ENCODE data around the gene SMARCA4.
A peak's percentile ranks its signal among the peaks of the same experiment; 100 is the strongest.

SMARCA4 gene

DNA sequence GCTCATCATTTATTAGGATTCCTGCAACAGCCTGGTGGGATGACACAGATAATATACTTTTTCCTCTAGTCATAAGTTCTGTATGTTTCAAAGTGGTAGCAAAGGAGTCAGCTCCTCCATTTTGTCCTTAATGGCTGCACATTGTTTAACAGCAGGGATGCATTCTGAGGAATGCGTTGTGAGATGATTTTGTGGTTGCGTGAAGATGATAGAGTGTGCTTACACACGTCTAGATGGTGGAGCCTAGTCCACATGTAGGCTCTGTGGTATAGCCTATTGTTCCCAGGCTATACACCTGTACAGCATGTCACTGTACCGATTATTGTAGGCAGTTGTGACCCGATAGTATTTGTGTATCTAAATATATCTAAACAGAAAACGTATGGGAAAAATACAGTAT is 4.6 kb downstream of the SMARCA4 start:
- Histone ChIP-seq H2BK5ac (ENCODE audit: low read length) (no peak overlapping the region), H3K23ac (ENCODE audit: low read length) (no peak overlapping the region), H3K4ac (ENCODE audit: low read depth, low read length) (no peak overlapping the region), H3K36me3 (ENCODE audit: control insufficient read depth, insufficient read depth, low read length) (no peaks in the 10 kb centered on the region), H3K79me1 (ENCODE audit: low read length) (peaks cover 11% of the 10 kb centered on the region), H2AK5ac (ENCODE audit: low read length) (no peak overlapping the region), H3K56ac (ENCODE audit: low read length) (no peak overlapping the region), H3K9ac (ENCODE audit: low read length) (no peak overlapping the region), H3K4me3 (ENCODE audit: low read length) (no peak overlapping the region), H3K27me3 (ENCODE audit: insufficient read depth, low read length, poor library complexity) (no peaks in the 10 kb centered on the region), H3K4me2 (ENCODE audit: low read length) (no peak overlapping the region), H3K79me2 (ENCODE audit: control insufficient read depth, insufficient read depth, low read length) (peaks cover 79% of the 10 kb centered on the region), H4K5ac (ENCODE audit: low read length) (no peak overlapping the region), H2BK120ac (ENCODE audit: low read depth, low read length) (no peak overlapping the region), H4K8ac (ENCODE audit: low read depth, low read length) (no peak overlapping the region), H3K27ac (ENCODE audit: low read depth, low read length) (no peak overlapping the region), H2BK15ac (replicated peaks; ENCODE audit: low read depth) (no peak overlapping the region), H3K18ac (ENCODE audit: low read length) (no peak overlapping the region), H3K4me1 (ENCODE audit: control insufficient read depth, low read depth, low read length) (no peaks in the 10 kb centered on the region)
- DNase-seq, result no peak
- WGBS (ENCODE audit: extremely low coverage, insufficient coverage, low lambda C conversion rate), result no CpG with 5 or more reads among the region's 6 CpGs

DNA sequence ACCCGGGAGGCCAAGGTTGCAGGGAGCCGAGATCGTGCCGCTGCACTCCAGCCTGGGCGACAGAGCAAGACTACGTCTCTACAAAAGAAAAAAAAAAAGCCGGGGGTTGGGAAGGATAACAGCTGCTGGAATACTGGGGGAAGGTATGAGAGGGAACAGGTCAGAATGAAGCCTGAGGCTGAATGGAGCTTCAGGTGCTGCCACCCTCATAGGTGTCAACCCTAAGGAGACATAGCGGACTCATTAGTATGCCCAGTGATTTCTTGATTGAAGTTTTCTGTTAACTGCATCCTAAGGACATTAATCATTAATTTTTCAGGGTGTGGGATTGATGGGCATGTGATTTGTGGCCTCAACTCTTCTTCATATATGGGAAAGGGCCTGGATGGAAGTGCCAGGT is 6.0 kb downstream of the SMARCA4 start:
- Histone ChIP-seq H3K36me3 (ENCODE audit: control insufficient read depth, insufficient read depth, low read length) (no peaks in the 10 kb centered on the region), H3K18ac (ENCODE audit: low read length) (no peak overlapping the region), H2AK5ac (ENCODE audit: low read length) (no peak overlapping the region), H3K4me1 (ENCODE audit: control insufficient read depth, low read depth, low read length) (no peaks in the 10 kb centered on the region), H4K5ac (ENCODE audit: low read length) (no peak overlapping the region), H3K23ac (ENCODE audit: low read length) (no peak overlapping the region), H3K79me2 (ENCODE audit: control insufficient read depth, insufficient read depth, low read length) (peaks cover 87% of the 10 kb centered on the region), H3K56ac (ENCODE audit: low read length) (no peak overlapping the region), H2BK5ac (ENCODE audit: low read length) (no peak overlapping the region), H3K4me2 (ENCODE audit: low read length) (no peak overlapping the region), H3K4me3 (ENCODE audit: low read length) (no peak overlapping the region), H3K79me1 (ENCODE audit: low read length) (peaks cover 13% of the 10 kb centered on the region), H4K8ac (ENCODE audit: low read depth, low read length) (no peak overlapping the region), H2BK120ac (ENCODE audit: low read depth, low read length) (no peak overlapping the region), H3K4ac (ENCODE audit: low read depth, low read length) (no peak overlapping the region), H3K9ac (ENCODE audit: low read length) (no peak overlapping the region), H3K27ac (ENCODE audit: low read depth, low read length) (no peak overlapping the region), H3K27me3 (ENCODE audit: insufficient read depth, low read length, poor library complexity) (no peaks in the 10 kb centered on the region), H2BK15ac (replicated peaks; ENCODE audit: low read depth) (no peak overlapping the region)
- DNase-seq, result no peak
- no CpG with 5 or more reads among the region's 8 CpGs for WGBS (ENCODE audit: extremely low coverage, insufficient coverage, low lambda C conversion rate)

DNA sequence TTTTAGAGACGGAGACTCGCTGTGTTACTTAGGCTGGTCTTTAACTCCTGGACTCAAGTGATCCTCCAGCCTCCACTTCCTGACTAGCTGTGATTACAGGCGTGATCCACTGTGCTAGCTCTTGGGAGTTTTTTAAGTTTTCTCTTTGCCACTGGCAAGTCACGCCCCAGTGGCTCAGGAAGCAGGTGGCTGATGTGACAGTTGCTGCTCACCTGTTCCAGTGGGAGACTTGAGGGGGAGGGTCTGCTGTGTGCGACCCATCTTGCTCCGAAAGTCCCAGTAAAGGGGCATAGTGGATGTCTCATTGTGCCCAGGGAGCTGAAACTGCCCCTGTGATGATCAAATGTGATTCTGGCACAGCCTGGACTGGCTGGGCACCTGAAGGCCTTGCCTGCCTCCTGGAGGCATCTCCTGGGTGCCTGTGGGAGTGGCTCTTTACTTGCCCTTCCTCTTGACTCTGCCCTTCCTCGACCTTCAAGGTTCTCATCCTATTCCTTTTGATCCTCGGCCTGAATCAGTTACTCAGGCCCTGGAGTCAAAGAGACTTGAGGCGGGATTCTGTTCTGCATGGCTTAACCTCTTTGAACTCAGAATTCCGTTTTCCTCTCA is 7.8 kb downstream of the SMARCA4 start:
- Histone ChIP-seq H3K36me3 (ENCODE audit: control insufficient read depth, insufficient read depth, low read length) (no peaks in the 10 kb centered on the region), H2AK5ac (ENCODE audit: low read length) (no peak overlapping the region), H3K18ac (ENCODE audit: low read length) (no peak overlapping the region), H3K23ac (ENCODE audit: low read length) (peak overlapping the region; percentile 72), H3K4ac (ENCODE audit: low read depth, low read length) (no peak overlapping the region), H3K4me2 (ENCODE audit: low read length) (no peak overlapping the region), H4K8ac (ENCODE audit: low read depth, low read length) (no peak overlapping the region), H2BK120ac (ENCODE audit: low read depth, low read length) (no peak overlapping the region), H3K79me1 (ENCODE audit: low read length) (peaks cover 15% of the 10 kb centered on the region), H2BK5ac (ENCODE audit: low read length) (no peak overlapping the region), H3K4me1 (ENCODE audit: control insufficient read depth, low read depth, low read length) (no peaks in the 10 kb centered on the region), H2BK15ac (replicated peaks; ENCODE audit: low read depth) (no peak overlapping the region), H3K79me2 (ENCODE audit: control insufficient read depth, insufficient read depth, low read length) (peaks cover 83% of the 10 kb centered on the region), H3K56ac (ENCODE audit: low read length) (no peak overlapping the region), H4K5ac (ENCODE audit: low read length) (no peak overlapping the region), H3K27me3 (ENCODE audit: insufficient read depth, low read length, poor library complexity) (no peaks in the 10 kb centered on the region), H3K9ac (ENCODE audit: low read length) (no peak overlapping the region), H3K4me3 (ENCODE audit: low read length) (no peak overlapping the region), H3K27ac (ENCODE audit: low read depth, low read length) (no peak overlapping the region)
- WGBS (ENCODE audit: extremely low coverage, insufficient coverage, low lambda C conversion rate), result no CpG with 5 or more reads among the region's 10 CpGs
- no peak for DNase-seq

DNA sequence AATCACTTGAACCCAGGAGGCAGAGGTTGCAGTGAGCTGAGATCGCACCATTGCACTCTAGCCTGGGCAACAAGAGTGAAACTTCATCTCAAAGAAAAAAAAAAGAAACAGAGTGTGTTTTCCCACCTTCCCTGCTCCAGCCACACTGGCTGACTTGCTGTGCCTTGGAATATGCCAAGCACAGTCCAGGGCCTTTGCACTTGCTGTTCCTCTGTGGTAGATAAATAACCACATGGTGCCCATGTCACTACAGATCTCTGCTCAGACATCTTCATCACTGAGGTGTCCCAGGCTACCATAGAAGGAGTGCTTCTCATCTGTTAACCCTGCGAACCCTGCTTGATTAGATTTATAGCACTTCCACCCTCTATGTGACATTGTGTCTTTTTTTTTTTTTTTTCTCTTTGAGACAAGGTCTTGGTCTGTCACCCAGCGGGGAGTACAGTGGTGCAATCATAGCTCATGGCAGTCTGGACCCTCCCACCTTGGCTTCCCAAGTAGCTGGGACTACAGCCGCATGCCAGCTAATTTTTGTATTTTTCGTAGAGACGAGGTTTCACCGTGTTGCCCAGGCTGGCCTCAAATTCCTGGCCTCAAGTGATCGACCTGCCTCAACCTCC is 10.4 kb downstream of the SMARCA4 start:
- H3K4me3 ChIP-seq (ENCODE audit: low read length), result no peak overlapping the region
- H3K4me1 ChIP-seq (ENCODE audit: control insufficient read depth, low read depth, low read length), result no peaks in the 10 kb centered on the region
- H3K4me2 ChIP-seq (ENCODE audit: low read length), result no peak overlapping the region
- H3K4ac ChIP-seq (ENCODE audit: low read depth, low read length), result no peak overlapping the region
- H3K18ac ChIP-seq (ENCODE audit: low read length), result no peak overlapping the region
- no peak overlapping the region for H2BK15ac ChIP-seq (replicated peaks; ENCODE audit: low read depth)
- peak; percentile 57 for DNase-seq
- H3K56ac ChIP-seq (ENCODE audit: low read length), result no peak overlapping the region
- no peak overlapping the region for H2BK120ac ChIP-seq (ENCODE audit: low read depth, low read length)
- no peak overlapping the region for H2AK5ac ChIP-seq (ENCODE audit: low read length)
- no peaks in the 10 kb centered on the region for H3K27me3 ChIP-seq (ENCODE audit: insufficient read depth, low read length, poor library complexity)
- H2BK5ac ChIP-seq (ENCODE audit: low read length), result no peak overlapping the region
- H3K79me1 ChIP-seq (ENCODE audit: low read length), result peaks cover 18% of the 10 kb centered on the region
- H3K9ac ChIP-seq (ENCODE audit: low read length), result no peak overlapping the region
- no peak overlapping the region for H3K23ac ChIP-seq (ENCODE audit: low read length)
- no peaks in the 10 kb centered on the region for H3K36me3 ChIP-seq (ENCODE audit: control insufficient read depth, insufficient read depth, low read length)
- no peak overlapping the region for H4K5ac ChIP-seq (ENCODE audit: low read length)
- no peak overlapping the region for H4K8ac ChIP-seq (ENCODE audit: low read depth, low read length)
- H3K79me2 ChIP-seq (ENCODE audit: control insufficient read depth, insufficient read depth, low read length), result peaks cover 79% of the 10 kb centered on the region
- H3K27ac ChIP-seq (ENCODE audit: low read depth, low read length), result no peak overlapping the region
- WGBS (ENCODE audit: extremely low coverage, insufficient coverage, low lambda C conversion rate), result no CpG with 5 or more reads among the region's 8 CpGs

DNA sequence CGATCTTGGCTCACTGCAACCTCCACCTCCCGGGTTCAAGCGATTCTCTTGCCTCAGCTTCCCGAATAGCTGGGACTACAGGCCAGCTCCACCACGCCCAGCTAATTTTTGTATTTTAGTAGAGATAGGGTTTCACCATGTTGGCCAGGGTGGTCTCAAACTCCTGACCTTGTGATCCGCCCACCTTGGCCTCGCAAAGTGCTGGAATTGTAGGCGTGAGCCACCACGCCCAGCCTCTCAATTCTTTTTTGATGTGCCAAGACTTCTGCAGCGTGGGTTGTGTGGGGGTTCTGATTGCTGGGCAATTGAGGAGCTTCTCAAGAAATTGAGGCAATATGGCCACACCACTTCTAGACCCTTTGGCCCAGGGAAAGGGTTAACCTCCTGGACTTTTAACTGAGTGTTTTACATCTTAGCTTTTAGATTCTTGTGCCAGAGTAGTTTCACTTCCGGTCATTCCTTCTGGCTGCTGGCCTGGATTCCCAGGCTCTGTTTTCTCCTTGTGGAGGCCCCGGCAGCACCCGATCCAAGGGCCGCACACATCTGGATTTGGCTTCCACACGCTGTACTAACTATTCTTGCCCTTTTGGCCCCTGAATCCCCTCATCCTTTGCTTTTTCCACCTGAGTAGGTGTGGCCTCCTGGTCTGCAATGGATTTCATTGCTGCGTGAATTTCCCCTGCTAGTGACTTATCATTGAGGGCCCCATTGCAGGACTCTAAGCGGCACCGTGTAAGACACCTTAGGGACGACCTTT is 14.7 kb downstream of the SMARCA4 start:
- H3K36me3 ChIP-seq (ENCODE audit: control insufficient read depth, insufficient read depth, low read length), result no peaks in the 10 kb centered on the region
- H3K79me2 ChIP-seq (ENCODE audit: control insufficient read depth, insufficient read depth, low read length), result peaks cover 86% of the 10 kb centered on the region
- H2BK5ac ChIP-seq (ENCODE audit: low read length), result no peak overlapping the region
- H3K4me1 ChIP-seq (ENCODE audit: control insufficient read depth, low read depth, low read length), result no peaks in the 10 kb centered on the region
- no peak overlapping the region for H2AK5ac ChIP-seq (ENCODE audit: low read length)
- no CpG with 5 or more reads among the region's 19 CpGs for WGBS (ENCODE audit: extremely low coverage, insufficient coverage, low lambda C conversion rate)
- no peak overlapping the region for H3K18ac ChIP-seq (ENCODE audit: low read length)
- H4K5ac ChIP-seq (ENCODE audit: low read length), result no peak overlapping the region
- no peak for DNase-seq
- H2BK120ac ChIP-seq (ENCODE audit: low read depth, low read length), result no peak overlapping the region
- no peak overlapping the region for H4K8ac ChIP-seq (ENCODE audit: low read depth, low read length)
- no peak overlapping the region for H3K27ac ChIP-seq (ENCODE audit: low read depth, low read length)
- H3K4ac ChIP-seq (ENCODE audit: low read depth, low read length), result no peak overlapping the region
- H3K56ac ChIP-seq (ENCODE audit: low read length), result peak overlapping the region; percentile 15
- no peak overlapping the region for H2BK15ac ChIP-seq (replicated peaks; ENCODE audit: low read depth)
- no peak overlapping the region for H3K23ac ChIP-seq (ENCODE audit: low read length)
- no peak overlapping the region for H3K9ac ChIP-seq (ENCODE audit: low read length)
- H3K79me1 ChIP-seq (ENCODE audit: low read length), result peaks cover 20% of the 10 kb centered on the region
- H3K4me3 ChIP-seq (ENCODE audit: low read length), result no peak overlapping the region
- no peaks in the 10 kb centered on the region for H3K27me3 ChIP-seq (ENCODE audit: insufficient read depth, low read length, poor library complexity)
- no peak overlapping the region for H3K4me2 ChIP-seq (ENCODE audit: low read length)
